ENCODE results near the gene MYOF. TPM values are rescaled to one million over a fixed set of nuclear protein-coding genes. Genes with fewer than 3 reads are reported as not detected.

MYOF gene
- total and polyA plus RNA-seq, 8 donors, result 5.0 to 111 (median 36.0) TPM

DNA sequence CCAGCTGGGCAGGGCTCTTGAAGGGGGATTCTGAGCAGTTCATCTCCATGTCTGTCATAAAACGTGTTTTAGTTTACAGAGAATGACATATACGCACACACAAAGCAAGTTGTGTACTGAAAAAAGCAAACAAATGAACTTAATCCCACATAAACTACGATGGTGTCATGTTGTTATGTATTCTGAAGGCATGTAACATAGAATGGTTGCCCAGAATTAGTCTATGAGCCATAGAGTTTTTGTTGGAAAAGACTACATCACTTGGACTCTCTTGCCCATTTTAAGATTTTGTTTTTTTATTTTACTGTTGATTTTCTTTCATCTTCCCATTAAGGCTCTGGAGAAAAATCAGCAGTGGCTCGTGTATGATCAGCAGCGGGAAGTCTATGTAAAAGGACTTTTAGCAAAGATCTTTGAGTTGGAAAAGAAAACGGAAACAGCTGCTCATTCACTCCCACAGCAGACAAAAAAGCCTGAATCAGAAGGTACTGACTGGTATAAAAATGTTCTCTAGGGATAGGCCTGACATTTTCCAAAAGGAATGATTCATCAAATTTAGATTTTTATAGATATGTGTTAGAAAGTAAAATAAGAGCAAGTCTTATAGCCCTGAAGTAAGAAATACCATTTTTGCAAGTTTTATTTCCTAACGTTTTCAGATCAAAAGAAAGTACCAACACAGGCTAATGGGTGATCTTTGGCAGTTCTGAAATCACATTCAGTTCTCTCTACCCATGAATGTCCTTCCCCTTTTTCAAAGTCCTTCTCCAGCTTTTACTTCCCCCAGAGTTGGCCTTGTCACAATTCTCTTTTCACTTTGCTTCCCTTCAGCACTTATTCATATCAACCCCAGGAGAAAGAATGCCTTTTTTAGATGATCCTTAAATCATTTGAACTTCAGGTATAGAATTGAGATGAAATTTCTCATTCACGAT is 33.2 kb upstream of the MYOF start:
- WGBS, 5 donors, result 66 to 79% (median 74%) methylated on average over 8 of the region's 8 CpGs
- Histone ChIP-seq H3K36me3 (peaks cover 0 to 6% (median 0%) of the 10 kb centered on the region in 4 donors), H3K27me3 (no peaks in the 10 kb centered on the region), H3K27ac (peak overlapping the region in 2 of 5 donors; percentile 44 to 60), H3K4me1 (no peaks in the 10 kb centered on the region), H3K4me3 (no peak overlapping the region), H3K9me3 (no peaks in the 10 kb centered on the region)
- no peak for TF ChIP-seq EP300 (IDR thresholded peaks at IDR 0.05)
- TF ChIP-seq, protein P1, sequence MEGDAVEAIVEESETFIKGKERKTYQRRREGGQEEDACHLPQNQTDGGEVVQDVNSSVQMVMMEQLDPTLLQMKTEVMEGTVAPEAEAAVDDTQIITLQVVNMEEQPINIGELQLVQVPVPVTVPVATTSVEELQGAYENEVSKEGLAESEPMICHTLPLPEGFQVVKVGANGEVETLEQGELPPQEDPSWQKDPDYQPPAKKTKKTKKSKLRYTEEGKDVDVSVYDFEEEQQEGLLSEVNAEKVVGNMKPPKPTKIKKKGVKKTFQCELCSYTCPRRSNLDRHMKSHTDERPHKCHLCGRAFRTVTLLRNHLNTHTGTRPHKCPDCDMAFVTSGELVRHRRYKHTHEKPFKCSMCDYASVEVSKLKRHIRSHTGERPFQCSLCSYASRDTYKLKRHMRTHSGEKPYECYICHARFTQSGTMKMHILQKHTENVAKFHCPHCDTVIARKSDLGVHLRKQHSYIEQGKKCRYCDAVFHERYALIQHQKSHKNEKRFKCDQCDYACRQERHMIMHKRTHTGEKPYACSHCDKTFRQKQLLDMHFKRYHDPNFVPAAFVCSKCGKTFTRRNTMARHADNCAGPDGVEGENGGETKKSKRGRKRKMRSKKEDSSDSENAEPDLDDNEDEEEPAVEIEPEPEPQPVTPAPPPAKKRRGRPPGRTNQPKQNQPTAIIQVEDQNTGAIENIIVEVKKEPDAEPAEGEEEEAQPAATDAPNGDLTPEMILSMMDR (IDR thresholded peaks at IDR 0.05), result no peak
- TF ChIP-seq POLR2A (IDR thresholded peaks at IDR 0.05), result no peak
- no peak for TF ChIP-seq POLR2AphosphoS5 (IDR thresholded peaks at IDR 0.05)
- no peak for DNase-seq
- intact Hi-C loops (cut with DNase I; ENCODE audit: low total_unique reads), result no loop called here

GRCh38 chr10:93514521-93514920 is 32.4 kb upstream of the MYOF start:
- DNase-seq, result no peak
- Histone ChIP-seq H3K4me3 (no peak overlapping the region), H3K27me3 (no peaks in the 10 kb centered on the region), H3K36me3 (peaks cover 0 to 6% (median 0%) of the 10 kb centered on the region in 4 donors), H3K4me1 (no peaks in the 10 kb centered on the region), H3K27ac (peak overlapping the region in 1 of 5 donors; percentile 60), H3K9me3 (no peaks in the 10 kb centered on the region)
- 79 to 88% (median 86%) methylated on average over 4 of the region's 4 CpGs for WGBS, 5 donors
- TF ChIP-seq POLR2AphosphoS5 (IDR thresholded peaks at IDR 0.05), result no peak
- TF ChIP-seq EP300 (IDR thresholded peaks at IDR 0.05), result no peak
- TF ChIP-seq POLR2A (IDR thresholded peaks at IDR 0.05), result no peak
- TF ChIP-seq, protein P1 (IDR thresholded peaks at IDR 0.05), result no peak
- intact Hi-C loops (cut with DNase I; ENCODE audit: low total_unique reads), result no loop called here

DNA sequence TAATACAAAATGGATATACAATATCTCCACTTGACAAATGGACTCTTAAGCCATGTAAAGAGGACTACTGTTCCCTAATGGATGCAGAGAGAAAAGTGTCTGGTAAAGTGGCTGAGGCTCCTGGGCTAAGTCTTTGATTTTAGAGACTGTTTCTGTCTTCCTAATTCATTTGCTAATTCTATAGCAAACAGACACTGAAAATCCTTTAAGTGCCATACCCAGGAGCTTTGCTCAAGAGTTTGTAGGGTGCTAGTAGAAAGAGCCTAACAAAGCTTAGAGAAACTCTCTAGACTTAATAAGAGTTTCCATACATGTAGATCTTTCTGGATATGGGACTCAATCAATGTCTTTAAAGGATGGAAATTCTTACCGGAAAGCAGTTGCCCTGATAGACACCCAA is 31.0 kb upstream of the MYOF start:
- no peaks in the 10 kb centered on the region for H3K27me3 ChIP-seq
- 0 to 96% (median 93%) methylated on average over 1 of the region's 1 CpG for WGBS, 5 donors
- no peaks in the 10 kb centered on the region for H3K9me3 ChIP-seq
- H3K27ac ChIP-seq, result no peak overlapping the region
- no peak for TF ChIP-seq POLR2A (IDR thresholded peaks at IDR 0.05)
- TF ChIP-seq, protein P1 (IDR thresholded peaks at IDR 0.05), result no peak
- no peak for TF ChIP-seq POLR2AphosphoS5 (IDR thresholded peaks at IDR 0.05)
- no peaks in the 10 kb centered on the region for H3K4me1 ChIP-seq
- intact Hi-C loops (cut with DNase I; ENCODE audit: low total_unique reads), result no loop called here
- no peak overlapping the region for H3K4me3 ChIP-seq
- DNase-seq, result no peak
- H3K36me3 ChIP-seq, result no peaks in the 10 kb centered on the region

DNA sequence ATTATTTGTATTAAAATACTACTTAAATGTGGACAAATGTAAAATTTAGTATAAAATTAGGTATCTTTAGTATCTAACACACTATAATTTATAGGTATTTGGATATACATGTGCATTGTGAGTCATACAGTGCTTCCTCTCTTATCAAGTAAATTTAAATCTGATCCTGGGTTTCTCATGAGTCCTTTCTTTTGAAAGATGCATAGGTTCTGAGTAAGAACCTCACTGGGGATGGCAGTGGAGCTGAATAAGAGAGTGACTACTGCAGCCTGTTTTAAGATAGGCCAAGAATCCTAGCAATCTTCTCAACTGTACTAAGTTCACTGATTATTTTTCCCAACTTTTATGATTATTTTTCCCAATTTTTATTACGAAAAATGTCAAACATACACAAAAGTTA is 30.4 kb upstream of the MYOF start:
- no peak for DNase-seq
- no peak overlapping the region for H3K4me3 ChIP-seq
- intact Hi-C loops (cut with DNase I; ENCODE audit: low total_unique reads), result no loop called here
- H3K27ac ChIP-seq, result no peak overlapping the region
- H3K36me3 ChIP-seq, result no peaks in the 10 kb centered on the region
- no peaks in the 10 kb centered on the region for H3K9me3 ChIP-seq
- H3K4me1 ChIP-seq, result no peaks in the 10 kb centered on the region
- 90 to 100% (median 97%) methylated on average over 1 of the region's 1 CpG for WGBS, 5 donors
- TF ChIP-seq POLR2A (IDR thresholded peaks at IDR 0.05), result no peak
- no peak for TF ChIP-seq POLR2AphosphoS5 (IDR thresholded peaks at IDR 0.05)
- TF ChIP-seq EP300 (IDR thresholded peaks at IDR 0.05), result no peak
- TF ChIP-seq, protein P1 (IDR thresholded peaks at IDR 0.05), result no peak
- no peaks in the 10 kb centered on the region for H3K27me3 ChIP-seq

Measured in stomach (tissue), 9 donors.